ENCODE measurements around the gene CTRB1.
A peak's percentile ranks its signal among the peaks of the same experiment; 100 is the strongest.

CTRB1 gene

GRCh38 chr16:75218256-75219076, at the start of gene CTRB1:
CTRB1 (plus strand) TSS chr16:75218988; CDS start chr16:75219008, 20 bp downstream.
- peak; percentile 34 for DNase-seq

DNA sequence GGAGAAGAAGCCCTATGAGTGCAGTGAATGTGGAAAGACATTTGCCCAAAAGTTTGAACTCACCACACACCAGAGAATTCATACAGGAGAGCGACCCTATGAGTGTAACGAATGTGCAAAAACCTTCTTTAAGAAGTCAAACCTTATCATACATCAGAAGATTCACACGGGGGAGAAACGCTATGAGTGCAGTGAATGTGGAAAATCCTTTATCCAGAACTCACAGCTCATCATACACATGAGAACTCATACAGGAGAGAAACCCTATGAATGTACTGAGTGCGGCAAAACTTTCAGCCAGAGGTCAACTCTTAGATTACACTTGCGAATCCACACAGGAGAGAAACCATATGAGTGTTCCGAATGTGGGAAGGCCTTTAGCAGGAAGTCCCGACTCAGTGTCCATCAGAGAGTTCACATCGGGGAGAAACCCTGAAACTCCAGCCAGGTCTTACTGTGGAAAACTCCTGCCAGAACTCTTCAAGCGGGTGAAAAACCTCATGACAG, 48.8 kb upstream of the CTRB1 start:
- no peak for DNase-seq

GRCh38 chr16:75172578-75172977, 46.2 kb upstream of the CTRB1 start:
- DNase-seq, result no peak

DNA sequence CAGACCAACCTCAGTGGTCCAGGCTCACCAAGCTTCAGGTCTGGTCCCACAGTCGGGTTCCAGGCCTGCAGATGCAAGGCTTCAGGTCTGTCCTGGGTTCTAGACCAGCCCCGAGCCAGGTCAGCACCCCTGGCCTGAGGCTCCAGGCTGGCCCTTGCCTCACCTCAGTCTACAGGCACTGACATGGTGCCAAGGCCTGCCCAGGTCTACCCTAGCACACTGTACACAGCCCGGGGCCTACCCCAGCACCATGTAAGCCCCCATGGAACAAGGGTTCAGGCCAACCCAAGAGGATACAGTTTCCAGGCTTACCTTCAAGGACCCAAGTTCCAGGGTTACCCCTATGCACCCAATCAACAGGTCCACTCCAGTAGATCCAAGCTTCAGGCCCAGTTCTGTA, 43.7 kb upstream of the CTRB1 start:
- no peak for DNase-seq

GRCh38 chr16:75176926-75177325, 41.9 kb upstream of the CTRB1 start:
- no peak for DNase-seq

DNA sequence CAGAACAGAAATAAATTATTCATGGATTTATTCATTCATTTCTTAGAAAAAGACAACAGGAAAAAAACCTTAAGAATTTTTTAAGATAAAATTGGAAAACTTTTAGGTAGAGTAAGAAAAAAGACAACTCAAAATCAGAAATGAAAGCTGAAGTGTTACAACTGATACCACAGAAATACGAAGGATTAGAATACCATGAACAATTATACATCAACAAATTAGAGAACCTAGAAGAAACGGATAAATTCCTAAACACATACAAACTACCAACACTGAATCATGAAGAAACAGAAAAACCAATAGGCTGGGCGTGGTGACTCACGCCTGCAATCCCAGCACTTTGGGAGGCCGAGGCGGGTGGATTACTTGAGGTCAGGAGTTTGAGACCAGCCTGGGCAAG, 39.6 kb upstream of the CTRB1 start:
- DNase-seq, result no peak

DNA sequence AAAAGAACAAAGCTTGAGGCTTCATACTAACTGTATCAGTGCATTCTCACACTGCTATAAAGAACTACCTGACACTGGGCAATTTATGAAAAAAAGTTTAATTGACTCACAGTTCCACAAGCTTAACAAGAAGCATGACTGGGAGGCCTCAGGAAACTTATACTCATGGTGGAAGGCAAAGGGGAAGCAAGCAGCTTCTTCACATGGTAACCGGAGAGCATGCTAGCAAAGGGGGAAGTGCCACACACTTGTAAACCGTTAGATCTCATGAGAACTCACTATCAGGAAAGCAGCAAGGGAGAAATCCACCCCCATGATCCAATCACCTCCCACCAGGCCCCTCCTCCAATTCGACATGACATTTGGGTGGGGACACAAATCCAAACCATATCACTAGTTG, 37.2 kb upstream of the CTRB1 start:
- no peak for DNase-seq

- no peak for DNase-seq
Observed at GRCh38 chr16:75188832-75189477, 29.8 kb upstream of the CTRB1 start.

GRCh38 chr16:75189638-75190245, 29.0 kb upstream of the CTRB1 start:
- DNase-seq, result no peak

GRCh38 chr16:75192606-75193264, 26.1 kb upstream of the CTRB1 start:
- no peak for DNase-seq

GRCh38 chr16:75193265-75193650, 25.5 kb upstream of the CTRB1 start:
- DNase-seq, result no peak

DNA sequence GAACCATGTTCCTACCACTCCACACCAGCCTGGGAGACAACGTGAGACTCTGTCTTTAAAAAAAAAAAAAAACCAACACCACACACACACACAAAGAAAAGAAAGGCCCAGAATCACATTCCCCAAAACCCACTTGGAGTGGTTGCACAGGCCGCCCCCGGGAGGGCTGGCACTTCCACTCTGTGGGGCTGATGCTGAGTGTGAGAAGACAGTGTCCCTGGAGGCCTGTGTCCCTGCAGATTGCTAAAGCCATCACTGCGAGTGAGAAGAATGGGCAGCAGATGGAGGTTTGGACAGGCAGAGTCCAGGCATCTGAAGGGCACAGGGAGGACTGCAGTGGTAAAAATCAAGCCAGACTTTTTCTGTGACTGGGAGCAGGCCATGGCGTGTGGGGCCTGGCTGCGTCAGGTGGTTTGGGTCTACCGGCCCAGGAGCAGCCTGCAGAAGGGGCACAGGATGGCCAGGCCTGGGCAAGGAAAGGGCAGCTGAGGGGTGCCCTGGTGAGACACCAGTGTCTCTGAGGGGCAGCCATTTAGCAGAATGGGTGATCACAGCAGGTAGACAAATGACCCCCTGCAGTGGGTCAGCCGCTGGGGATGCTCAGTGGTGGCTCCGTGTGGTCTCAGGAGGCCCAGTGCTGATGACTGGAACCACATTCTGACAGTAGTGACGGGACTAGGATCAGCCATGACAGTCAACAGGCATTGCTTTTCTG, 24.9 kb upstream of the CTRB1 start:
- DNase-seq, result no peak

- DNase-seq, result no peak
Observed at GRCh38 chr16:75195811-75196790, 22.7 kb upstream of the CTRB1 start.

DNA sequence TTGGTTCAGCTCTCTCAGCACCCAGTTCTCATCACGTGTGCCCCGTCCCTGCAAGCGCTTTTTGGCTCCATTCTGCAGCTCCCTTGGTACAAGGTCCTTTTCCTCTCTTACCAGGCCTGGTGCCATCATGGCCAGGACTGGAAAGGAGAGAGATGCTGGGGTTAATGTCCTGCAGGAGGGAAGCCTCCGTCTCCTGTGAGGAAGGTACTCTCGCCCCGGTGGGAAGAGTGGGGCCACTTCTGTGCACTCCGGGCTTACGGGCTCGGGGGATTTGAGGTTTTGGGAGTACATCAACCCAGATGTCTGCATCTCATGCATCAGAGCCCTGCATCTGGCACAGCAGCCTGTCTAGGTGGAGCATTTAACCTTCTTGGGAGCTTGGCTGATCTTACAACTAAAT, 22.0 kb upstream of the CTRB1 start:
- no peak for DNase-seq

- no peak for DNase-seq
Observed at GRCh38 chr16:75197522-75198134, 21.2 kb upstream of the CTRB1 start.

DNA sequence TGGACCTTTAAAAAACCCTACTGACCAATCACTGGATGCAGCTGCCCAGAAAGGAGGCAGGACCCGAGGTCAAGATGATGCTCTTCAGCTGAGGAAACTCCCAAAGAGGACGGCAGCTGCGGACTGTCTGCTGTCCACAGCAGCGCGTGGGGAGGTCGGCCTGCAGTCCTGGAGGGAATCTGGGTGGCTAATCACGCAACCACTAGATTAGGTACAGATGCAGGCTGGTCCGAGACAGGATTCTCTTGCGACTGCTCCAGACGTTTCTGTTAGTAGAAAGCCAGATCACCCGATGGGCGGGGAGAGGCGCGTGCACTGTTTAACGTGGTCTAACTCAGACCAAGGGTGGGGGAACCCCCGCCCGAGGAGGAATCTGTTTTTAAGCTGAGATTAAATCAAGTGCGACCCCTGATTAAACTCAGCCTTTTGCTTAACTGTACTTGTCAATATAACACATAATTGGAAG, 20.6 kb upstream of the CTRB1 start:
- DNase-seq, result no peak

DNA sequence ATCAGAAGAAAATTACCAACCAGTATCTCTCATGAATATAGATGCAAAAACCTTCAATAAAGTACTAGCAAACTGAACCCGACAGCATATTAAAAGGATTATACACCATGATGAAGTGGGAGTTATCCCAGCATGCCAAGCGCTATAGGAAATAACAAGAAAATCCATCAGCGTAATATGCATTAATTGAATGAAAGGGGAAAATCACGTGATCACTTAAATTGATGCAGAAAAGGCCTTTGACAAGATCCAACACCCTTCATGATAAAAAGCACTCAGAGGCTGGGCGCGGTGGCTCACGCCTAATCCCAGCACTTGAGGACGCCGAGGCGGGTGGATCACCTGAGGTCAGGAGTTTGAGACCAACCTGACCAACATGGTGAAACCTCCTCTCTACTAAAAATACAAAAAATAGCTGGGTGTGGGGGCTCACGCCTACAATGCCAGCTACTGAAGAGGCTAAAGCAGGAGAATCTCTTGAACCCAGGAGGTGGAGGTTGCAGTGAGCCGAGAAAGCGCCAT, 16.7 kb upstream of the CTRB1 start:
- no peak for DNase-seq

GRCh38 chr16:75203096-75203495, 15.7 kb upstream of the CTRB1 start:
- no peak for DNase-seq

- DNase-seq, result no peak
Observed at GRCh38 chr16:75203667-75204409, 14.9 kb upstream of the CTRB1 start.

DNA sequence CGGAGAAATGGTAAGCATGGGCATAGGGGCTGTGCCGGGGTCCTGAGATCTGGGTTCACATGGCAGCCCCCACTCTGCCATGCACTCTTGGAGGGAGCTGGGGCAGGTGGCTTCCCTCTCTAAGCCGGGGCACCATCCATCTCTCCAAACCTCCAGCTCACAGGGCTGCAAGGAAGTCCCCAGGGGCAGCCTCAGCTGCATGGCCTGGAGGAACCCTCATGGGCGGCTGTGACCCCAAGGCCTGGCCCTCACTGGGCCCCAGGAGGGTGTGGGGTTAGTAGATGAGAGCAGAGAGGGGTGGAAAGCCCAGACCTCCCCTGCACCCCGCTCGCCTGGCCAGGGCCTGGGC, 14.4 kb upstream of the CTRB1 start:
- DNase-seq, result no peak
